HEK293 (cell line): ENCODE measurements around the gene LRRC8D.

Experiments used
- FEZF1 ChIP-seq: fragments of 450-650 bp; formaldehyde crosslinking; IDR thresholded peaks from 2 replicates; pipeline ENCODE4 v1.5.1; 2016; ENCODE audit warnings: missing biosample characterization, missing genetic modification characterization
- ZBTB8A ChIP-seq: fragments of 450-650 bp; formaldehyde crosslinking; IDR thresholded peaks from 2 replicates; pipeline ENCODE4 v1.5.1; 2016; ENCODE audit warnings: missing biosample characterization, missing genetic modification characterization
- ZFP69B ChIP-seq: fragments of 450-650 bp; formaldehyde crosslinking; IDR thresholded peaks from 2 replicates; pipeline ENCODE4 v1.5.1; 2016; ENCODE audit warnings: missing biosample characterization, missing genetic modification characterization

- TF ChIP-seq ZBTB8A (tag by site-specific recombination) (no peak), FEZF1 (tag by site-specific recombination) (no peak), ZFP69B (no peak)
Observed at GRCh38 chr1:89980605-89981004, 159.8 kb downstream of the LRRC8D start.
